Left lung (tissue), 10 donors: ENCODE results near the gene OR2V2. TPM values are rescaled to one million over a fixed set of nuclear protein-coding genes. Genes with fewer than 3 reads are reported as not detected.

ENCODE experiments used
- ATAC-seq: fragments of 200-7000 bp; cut with Tn5 transposase; one replicate; pipeline ENCODE4 v1.9.1; 2020; ENCODE audit warnings: moderate library complexity
- DNase-seq, 4 donors: peaks; one replicate each; pipeline ENCODE4 v3.0.0-alpha.2; 2013 to 2020
- H3K27ac ChIP-seq, 2 donors: fragments of 200-600 bp; sonication (generic) in 1 of 2; one replicate each; pipeline versions ENCODE4 v1.5.0 to v1.8.0; 2020 to 2021
- H3K27me3 ChIP-seq, 2 donors: fragments of 200-600 bp; sonication (generic) in 1 of 2; one replicate each; pipeline versions ENCODE4 v1.5.0 to v1.8.0; 2020 to 2021
- H3K36me3 ChIP-seq, 2 donors: fragments of 200-600 bp; sonication (generic) in 1 of 2; one replicate each; pipeline versions ENCODE4 v1.5.0 to v1.8.0; 2020 to 2021
- H3K4me1 ChIP-seq, 2 donors: fragments of 200-600 bp; one replicate each; pipeline ENCODE4 v1.8.0; 2021
- H3K4me3 ChIP-seq, 2 donors: fragments of 200-600 bp; sonication (generic) in 1 of 2; one replicate each; pipeline versions ENCODE4 v1.5.0 to v1.8.0; 2020 to 2021; ENCODE audit warnings: mild to moderate bottlenecking in 1 of 2
- H3K9me3 ChIP-seq, 2 donors: fragments of 200-600 bp; sonication (generic) in 1 of 2; one replicate each; pipeline versions ENCODE4 v1.5.0 to v1.8.0; 2020 to 2021
- CTCF ChIP-seq, 2 donors: fragments of 200-600 bp; sonication (generic) in 1 of 2; IDR thresholded peaks; one replicate each; pipeline versions ENCODE4 v1.5.0 to v1.8.0; 2021; ENCODE audit warnings: antibody characterized with exemption in 2 of 2
- intact Hi-C, 2 donors: fragments of 100-400 bp; cut with DNase I; formaldehyde crosslinking; loops; one replicate each; pipeline versions ENCODE4 v1.11.2 to v1.14.2; 2022
- polyA plus RNA-seq, 6 donors: library from polyadenylated mRNA; unstranded; fragments of 120-200 nt; gene quantifications; one replicate each; pipeline ENCODE4 v1.2.1, GENCODE V29; 2013; ENCODE audit not compliant: insufficient read length in 6 of 6
- total RNA-seq, 2 donors: library from RNA; stranded (reverse); fragmentation: NEBNext Ultra II Directional; extraction: Animal tissue kit (Norgen Biotek cat#: 25700); gene quantifications; one replicate each; pipeline ENCODE4 v1.2.1, GENCODE V29; 2021
- donor health status: DM: no; HTN: yes; CAD: no.
- donor health status: DM: no; HTN: no; CAD: no.

Gene OR2V2
- total and polyA plus RNA-seq, 8 donors, result 0.03 to 0.06 (median 0.04) TPM; not detected in 4

DNA sequence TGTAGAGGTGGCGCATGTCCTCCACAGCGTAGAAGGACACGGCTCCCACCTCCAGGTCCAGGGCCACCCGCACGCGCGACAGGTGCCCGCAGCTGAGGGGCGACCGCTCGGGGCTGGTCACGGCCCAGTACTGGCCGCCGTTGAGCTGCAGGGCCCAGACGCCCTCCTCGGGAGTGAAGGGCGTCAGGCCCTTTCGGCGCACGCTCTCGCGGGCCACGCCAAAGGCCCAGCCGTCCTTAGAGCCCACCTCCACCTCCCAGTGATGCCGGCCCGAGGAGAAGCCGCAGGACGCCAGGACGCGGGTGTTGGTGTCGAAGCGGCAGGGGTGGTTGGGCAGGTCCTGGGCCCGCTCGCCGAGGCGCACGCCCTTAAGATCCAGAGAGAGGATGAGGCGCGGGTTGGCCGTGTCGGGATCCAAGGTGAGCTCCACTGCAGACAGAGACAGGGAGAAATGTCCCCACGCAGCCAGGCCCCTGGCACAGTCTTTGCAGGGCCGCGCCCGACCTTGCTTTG is 47.9 kb downstream of the OR2V2 start:
- intact Hi-C loops, result no loop called here
- peak in 1 of 4 donors; percentile 76 for DNase-seq
- H3K4me1 ChIP-seq, result peaks cover 5 to 17% of the 10 kb centered on the region in 2 donors
- no peak overlapping the region for H3K27ac ChIP-seq
- no peaks in the 10 kb centered on the region for H3K36me3 ChIP-seq
- no peaks in the 10 kb centered on the region for H3K9me3 ChIP-seq
- no peak for TF ChIP-seq CTCF (IDR thresholded peaks at IDR 0.05)
- no peaks in the 10 kb centered on the region for H3K27me3 ChIP-seq
- H3K4me3 ChIP-seq, result no peak overlapping the region
- ATAC-seq, result no peak

- Histone ChIP-seq H3K27me3 (no peaks in the 10 kb centered on the region), H3K4me3 (no peak overlapping the region), H3K27ac (no peak overlapping the region), H3K36me3 (no peaks in the 10 kb centered on the region), H3K4me1 (peaks cover 3 to 8% of the 10 kb centered on the region in 2 donors), H3K9me3 (no peaks in the 10 kb centered on the region)
- intact Hi-C loops, result no loop called here
- ATAC-seq (no peak), DNase-seq (peak in 1 of 4 donors; percentile 10)
- no peak for TF ChIP-seq CTCF (IDR thresholded peaks at IDR 0.05)
Observed at GRCh38 chr5:181197326-181197951, 50.1 kb downstream of the OR2V2 start.

GRCh38 chr5:181198106-181198685 is 50.8 kb downstream of the OR2V2 start:
- ATAC-seq (no peak), DNase-seq (peak in 1 of 4 donors; percentile 19)
- no peak overlapping the region for H3K27ac ChIP-seq
- peaks cover under 1 to 7% of the 10 kb centered on the region in 2 donors for H3K4me1 ChIP-seq
- no peak for TF ChIP-seq CTCF (IDR thresholded peaks at IDR 0.05)
- H3K4me3 ChIP-seq, result no peak overlapping the region
- intact Hi-C loops, result no loop called here
- no peaks in the 10 kb centered on the region for H3K36me3 ChIP-seq
- no peaks in the 10 kb centered on the region for H3K9me3 ChIP-seq
- H3K27me3 ChIP-seq, result no peaks in the 10 kb centered on the region

GRCh38 chr5:181198905-181199519 is 51.6 kb downstream of the OR2V2 start:
- DNase-seq, result no peak
- H3K9me3 ChIP-seq, result no peaks in the 10 kb centered on the region
- H3K27me3 ChIP-seq, result peaks cover 0 to 7% of the 10 kb centered on the region in 2 donors
- H3K27ac ChIP-seq, result no peak overlapping the region
- TF ChIP-seq CTCF (IDR thresholded peaks at IDR 0.05), result no peak
- H3K36me3 ChIP-seq, result no peaks in the 10 kb centered on the region
- intact Hi-C loops, result no loop called here
- no peak overlapping the region for H3K4me3 ChIP-seq
- ATAC-seq, result no peak
- peaks cover 7 to 15% of the 10 kb centered on the region in 2 donors for H3K4me1 ChIP-seq
